GOT3 (cell line): ENCODE results near the gene PDE4B.
"Not testable (repeated sequence)": the region's sequence is repeated elsewhere in the genome, so short reads cannot be mapped to it uniquely, and the experiment has no call there.

Experiments used
- DNase-seq: peaks from one replicate; lab custom pipeline; 2025; ENCODE audit warnings: mixed read lengths; lab: John Stamatoyannopoulos, UW

PDE4B gene

GRCh38 chr1:65814752-65815151 lies 22.1 kb downstream of the PDE4B start:
- DNase-seq, result no peak

GRCh38 chr1:65817891-65818290 lies 25.2 kb downstream of the PDE4B start:
- DNase-seq, result no peak

- DNase-seq, result no peak
Measured at GRCh38 chr1:65818966-65819365, 26.3 kb downstream of the PDE4B start.

GRCh38 chr1:65820983-65821382 lies 28.3 kb downstream of the PDE4B start:
- DNase-seq, result peak; percentile 23

GRCh38 chr1:65821386-65821785 lies 28.7 kb downstream of the PDE4B start:
- DNase-seq, result no peak

- no peak for DNase-seq
Measured at GRCh38 chr1:65824103-65824502, 31.4 kb downstream of the PDE4B start.

- no peak for DNase-seq
Measured at GRCh38 chr1:65825741-65826140, 33.0 kb downstream of the PDE4B start.

- no peak for DNase-seq
Measured at GRCh38 chr1:65826782-65827181, 34.1 kb downstream of the PDE4B start.

GRCh38 chr1:65827346-65827745 lies 34.7 kb downstream of the PDE4B start:
- DNase-seq, result no peak

GRCh38 chr1:65830306-65830705 lies 37.6 kb downstream of the PDE4B start:
- no peak for DNase-seq

GRCh38 chr1:65832296-65832695 lies 39.6 kb downstream of the PDE4B start:
- no peak for DNase-seq

- DNase-seq, result no peak
Measured at GRCh38 chr1:65836686-65837085, 44.0 kb downstream of the PDE4B start.

- DNase-seq, result no peak
Measured at GRCh38 chr1:65840683-65841082, 48.0 kb downstream of the PDE4B start.

GRCh38 chr1:65844296-65844695 lies 51.6 kb downstream of the PDE4B start:
- no peak for DNase-seq

- DNase-seq, result no peak
Measured at GRCh38 chr1:65844821-65845534, 52.3 kb downstream of the PDE4B start.

- DNase-seq, result no peak
Measured at GRCh38 chr1:65845535-65846060, 52.9 kb downstream of the PDE4B start.

- no peak for DNase-seq
Measured at GRCh38 chr1:65846866-65847265, 54.2 kb downstream of the PDE4B start.

- no peak for DNase-seq
Measured at GRCh38 chr1:65850281-65850680, 57.6 kb downstream of the PDE4B start.

GRCh38 chr1:65856591-65856990 lies 63.9 kb downstream of the PDE4B start:
- not testable (repeated sequence) for DNase-seq

GRCh38 chr1:65866439-65866838 lies 73.7 kb downstream of the PDE4B start:
- no peak for DNase-seq

- DNase-seq, result no peak
Measured at GRCh38 chr1:65872301-65872700, 79.6 kb downstream of the PDE4B start.

- not testable (repeated sequence) for DNase-seq
Measured at GRCh38 chr1:65878342-65878741, 85.6 kb downstream of the PDE4B start.

GRCh38 chr1:65880611-65881010 lies 87.9 kb downstream of the PDE4B start:
- no peak for DNase-seq

GRCh38 chr1:65881067-65881594 lies 88.4 kb downstream of the PDE4B start:
- no peak for DNase-seq
